DND-41 (cell line): ENCODE measurements around the gene PTPN7.

Experiments
- CTCF ChIP-seq: IDR thresholded peaks from 2 replicates; pipeline ENCODE4 v1.5.1; 2012; ENCODE audit warnings: borderline replicate concordance, low read length, moderate library complexity, mild to moderate bottlenecking; ENCODE audit not compliant: poor library complexity, severe bottlenecking; ENCODE audit errors: extremely low read depth
- EZH2 ChIP-seq: IDR thresholded peaks from 3 replicates; pipeline ENCODE4 v1.6.1; 2012; ENCODE audit warnings: borderline replicate concordance, low read depth, mild to moderate bottlenecking, moderate library complexity, low read length, inconsistent platforms; ENCODE audit not compliant: severe bottlenecking

- TF ChIP-seq CTCF (no peak), EZH2 (no peak)
Measured at GRCh38 chr1:202161151-202162046, 997 bp upstream of the PTPN7 start.
